ENCODE results near the gene TMEM218. TPM values are rescaled to one million over a fixed set of nuclear protein-coding genes. Genes with fewer than 3 reads are reported as not detected.
A peak's percentile ranks its signal among the peaks of the same experiment; 100 is the strongest.

Gene TMEM218
- total RNA-seq, 1 donor from 2014 or later, result 12.8 TPM

- peak overlapping the region; percentile 68 to 82 for H3K4me3 ChIP-seq
- peaks cover 15% of the 10 kb centered on the region for H3K4me1 ChIP-seq
- no peaks in the 10 kb centered on the region for H3K27me3 ChIP-seq
- intact Hi-C loops (cut with DNase I), result no loop called here
- no peak for DNase-seq (ENCODE audit: extremely low spot score in 2 of 2)
- H3K36me3 ChIP-seq, result no peaks in the 10 kb centered on the region
- H3K9me3 ChIP-seq, result no peaks in the 10 kb centered on the region
- H3K27ac ChIP-seq, result peak overlapping the region; percentile 79
- TF ChIP-seq POLR2AphosphoS5 (IDR thresholded peaks at IDR 0.05; ENCODE audit: insufficient read depth in 1 of 2, low read depth in 1 of 2) (no peak), CTCF (IDR thresholded peaks at IDR 0.05) (no peak), POLR2A (IDR thresholded peaks at IDR 0.05) (no peak)
Measured at GRCh38 chr11:125110506-125110905, 920 bp downstream of the TMEM218 start.

GRCh38 chr11:125108469-125108868, 3.0 kb downstream of the TMEM218 start:
- no peaks in the 10 kb centered on the region for H3K27me3 ChIP-seq
- H3K9me3 ChIP-seq, result no peaks in the 10 kb centered on the region
- no peak for DNase-seq (ENCODE audit: extremely low spot score in 2 of 2)
- TF ChIP-seq POLR2A (IDR thresholded peaks at IDR 0.05) (no peak), CTCF (IDR thresholded peaks at IDR 0.05) (no peak), POLR2AphosphoS5 (IDR thresholded peaks at IDR 0.05; ENCODE audit: insufficient read depth in 1 of 2, low read depth in 1 of 2) (no peak)
- intact Hi-C loops (cut with DNase I), result no loop called here
- no peak overlapping the region for H3K27ac ChIP-seq
- H3K36me3 ChIP-seq, result no peaks in the 10 kb centered on the region
- H3K4me3 ChIP-seq, result no peak overlapping the region
- H3K4me1 ChIP-seq, result peaks cover 15% of the 10 kb centered on the region

GRCh38 chr11:125105926-125106325, 5.5 kb downstream of the TMEM218 start:
- DNase-seq (ENCODE audit: extremely low spot score in 2 of 2), result no peak
- H3K4me3 ChIP-seq, result no peak overlapping the region
- TF ChIP-seq CTCF (IDR thresholded peaks at IDR 0.05) (no peak), POLR2A (IDR thresholded peaks at IDR 0.05) (no peak), POLR2AphosphoS5 (IDR thresholded peaks at IDR 0.05; ENCODE audit: insufficient read depth in 1 of 2, low read depth in 1 of 2) (no peak)
- no peaks in the 10 kb centered on the region for H3K9me3 ChIP-seq
- H3K27ac ChIP-seq, result no peak overlapping the region
- no peaks in the 10 kb centered on the region for H3K27me3 ChIP-seq
- H3K4me1 ChIP-seq, result peaks cover 9% of the 10 kb centered on the region
- intact Hi-C loops (cut with DNase I), result no loop called here
- peaks cover 0 to under 1% of the 10 kb centered on the region in 2 donors for H3K36me3 ChIP-seq

GRCh38 chr11:125102510-125102909, 8.9 kb downstream of the TMEM218 start:
- Histone ChIP-seq H3K4me1 (no peaks in the 10 kb centered on the region), H3K4me3 (no peak overlapping the region), H3K36me3 (peaks cover 0 to 6% of the 10 kb centered on the region in 2 donors), H3K9me3 (no peaks in the 10 kb centered on the region), H3K27ac (no peak overlapping the region), H3K27me3 (no peaks in the 10 kb centered on the region)
- DNase-seq (ENCODE audit: extremely low spot score in 2 of 2), result no peak
- TF ChIP-seq POLR2AphosphoS5 (IDR thresholded peaks at IDR 0.05; ENCODE audit: insufficient read depth in 1 of 2, low read depth in 1 of 2) (no peak), POLR2A (IDR thresholded peaks at IDR 0.05) (no peak), CTCF (IDR thresholded peaks at IDR 0.05) (no peak)
- intact Hi-C loops (cut with DNase I), result no loop called here

- no peaks in the 10 kb centered on the region for H3K9me3 ChIP-seq
- H3K4me3 ChIP-seq, result no peak overlapping the region
- H3K4me1 ChIP-seq, result no peaks in the 10 kb centered on the region
- peaks cover 0 to 8% of the 10 kb centered on the region in 2 donors for H3K36me3 ChIP-seq
- H3K27ac ChIP-seq, result no peak overlapping the region
- TF ChIP-seq POLR2A (IDR thresholded peaks at IDR 0.05), result no peak
- no peak for TF ChIP-seq POLR2AphosphoS5 (IDR thresholded peaks at IDR 0.05; ENCODE audit: insufficient read depth in 1 of 2, low read depth in 1 of 2)
- H3K27me3 ChIP-seq, result no peaks in the 10 kb centered on the region
- intact Hi-C loops (cut with DNase I), result no loop called here
- DNase-seq (ENCODE audit: extremely low spot score in 2 of 2), result no peak
Measured at GRCh38 chr11:125102025-125102424, 9.4 kb downstream of the TMEM218 start.
